GM21717 (cell line): ENCODE data around the gene BAK1.

Source experiments
- ATAC-seq: cut with Tn5 transposase; IDR thresholded peaks from one replicate; pipeline ENCODE4 v1.9.1; 2021; ENCODE audit warnings: mild to moderate bottlenecking, moderate library complexity; ENCODE audit not compliant: unreplicated experiment

BAK1 gene

DNA sequence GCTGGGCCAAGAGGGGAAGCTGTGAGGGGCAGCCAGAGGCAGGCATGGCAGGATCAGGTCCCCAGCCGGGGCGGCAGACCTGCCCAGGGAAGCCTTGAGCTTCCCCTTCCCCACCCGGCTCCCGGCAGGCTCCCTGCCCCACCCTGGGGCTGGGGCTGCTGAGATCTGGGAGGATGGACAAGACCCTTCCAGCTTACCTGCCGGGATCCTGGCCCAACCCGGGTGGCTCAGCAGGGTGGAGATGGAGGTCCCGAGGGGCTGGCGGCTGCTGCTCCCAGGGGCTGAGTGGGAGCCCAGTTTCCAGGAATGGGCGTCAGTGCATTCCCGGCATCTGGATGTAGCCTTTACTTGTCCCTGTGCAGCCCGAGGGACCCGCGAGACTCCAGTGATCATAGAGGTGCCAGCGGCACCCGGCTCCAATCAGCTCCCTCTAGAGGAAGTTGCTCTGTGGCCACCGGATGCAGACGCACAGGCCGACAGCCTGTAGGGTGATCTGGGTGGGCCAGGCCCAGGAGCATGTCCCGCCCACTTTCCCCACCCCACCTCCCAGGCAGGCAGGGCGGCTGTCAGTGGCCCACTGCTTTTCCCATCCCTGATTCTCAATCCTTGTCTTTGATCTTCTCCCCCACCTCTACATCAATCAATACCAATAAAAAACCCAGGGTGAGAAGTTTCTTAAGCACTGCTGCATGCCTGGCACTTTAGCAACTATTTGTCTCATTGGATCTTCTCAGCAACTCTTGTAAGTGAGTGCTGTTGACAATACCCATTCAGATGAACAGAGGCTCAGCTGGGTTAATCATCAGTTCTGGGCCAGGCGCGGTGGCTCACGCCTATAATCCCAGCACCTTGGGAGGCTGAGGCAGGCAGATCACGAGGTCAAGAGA, at the start of gene BAK1:
Gene BAK1, minus strand, starts transcription at position 449 of the 887 bp plus-strand sequence. CDS start 2,672 bp downstream, outside the sequence.
- peak; percentile 65 for ATAC-seq

DNA sequence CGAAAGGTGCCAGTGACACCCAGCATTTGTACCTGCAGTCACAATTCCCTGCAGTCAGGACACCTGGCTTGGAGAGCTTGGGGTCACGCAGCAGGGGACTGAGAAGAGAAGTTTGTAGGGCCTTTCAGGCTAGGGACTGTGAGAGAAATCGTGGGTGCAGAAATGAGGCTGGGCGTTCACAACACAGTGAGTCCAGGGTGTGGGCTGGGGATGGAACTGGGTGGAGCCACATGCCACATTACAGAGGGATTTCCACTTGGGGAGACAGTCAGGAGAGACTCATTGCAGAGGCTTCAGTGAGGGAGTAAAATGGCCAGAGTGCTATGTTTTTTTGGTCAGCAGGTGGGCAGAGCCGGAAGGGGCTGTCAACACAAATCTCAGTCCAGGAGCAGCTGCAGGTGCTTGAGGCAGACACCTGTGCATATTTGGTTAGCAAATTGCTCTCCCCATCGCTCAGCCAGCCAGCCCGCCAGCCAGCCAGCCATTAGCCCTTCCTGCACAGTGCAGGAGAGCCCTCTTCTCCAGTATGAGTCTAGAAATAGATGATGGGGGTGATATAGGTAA, 48.4 kb upstream of the BAK1 start:
- ATAC-seq = no peak

DNA sequence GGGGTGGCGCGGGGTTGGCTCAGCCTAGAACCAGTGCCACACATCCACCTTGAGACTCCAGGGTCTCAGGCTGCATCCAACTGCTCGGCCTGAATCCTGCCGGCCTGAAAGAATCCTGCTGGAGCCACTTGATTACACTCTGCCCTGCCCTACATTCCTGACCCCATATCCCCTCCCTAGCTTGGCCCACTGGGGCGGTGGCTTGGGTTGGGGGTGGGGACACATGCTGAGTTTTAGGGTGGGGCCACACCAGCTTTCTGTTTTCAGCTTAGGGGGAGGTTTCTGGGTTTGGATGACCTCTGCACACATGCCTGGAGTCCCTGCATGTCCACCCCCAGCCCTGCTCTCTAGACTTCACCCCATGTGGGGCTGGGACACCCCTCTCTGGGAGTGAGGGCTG, 47.8 kb upstream of the BAK1 start:
- no peak for ATAC-seq

DNA sequence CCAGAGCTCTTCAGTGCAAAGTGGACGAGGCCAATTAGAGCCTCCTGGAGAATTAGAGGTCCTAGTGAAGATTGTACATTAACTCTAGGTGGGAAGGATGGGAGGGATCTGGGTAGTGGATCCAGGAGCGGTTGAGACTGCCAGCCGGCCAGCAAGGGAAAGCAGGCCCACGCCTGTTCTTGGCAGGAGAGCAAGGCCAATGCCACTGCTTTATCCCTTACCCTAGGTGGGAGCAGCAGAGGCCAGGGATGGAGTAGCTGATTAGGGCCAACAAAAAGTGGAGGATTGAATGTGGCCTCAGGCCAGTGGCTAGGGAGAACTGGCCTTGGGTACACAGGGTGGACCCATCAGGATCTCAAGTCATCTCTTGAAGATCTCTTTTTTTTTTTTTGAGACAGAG, 44.8 kb upstream of the BAK1 start:
- ATAC-seq = no peak

DNA sequence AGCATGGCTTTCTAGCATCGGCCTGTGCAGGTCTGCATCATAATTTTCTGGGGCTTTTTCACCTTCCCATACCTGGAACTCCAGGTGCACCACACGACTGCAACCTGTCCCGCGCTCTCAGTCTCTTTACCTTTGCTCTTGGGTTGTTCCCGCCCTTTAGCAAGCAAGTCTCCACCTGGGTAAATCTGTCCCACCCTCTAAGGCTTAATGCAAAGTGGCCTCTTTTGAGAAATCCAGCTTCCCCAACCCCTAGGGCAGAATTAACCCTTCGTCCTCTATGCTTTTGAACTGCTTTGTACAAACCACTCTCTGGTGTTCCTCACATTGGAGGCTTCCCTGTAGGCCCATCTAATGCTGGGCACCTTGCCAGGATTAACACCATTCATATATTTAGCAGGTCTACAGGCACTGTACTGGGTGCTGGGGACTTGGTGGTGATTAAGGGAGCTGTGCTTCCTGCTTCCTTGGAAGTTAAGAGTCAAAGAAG, 43.9 kb upstream of the BAK1 start:
- no peak for ATAC-seq

DNA sequence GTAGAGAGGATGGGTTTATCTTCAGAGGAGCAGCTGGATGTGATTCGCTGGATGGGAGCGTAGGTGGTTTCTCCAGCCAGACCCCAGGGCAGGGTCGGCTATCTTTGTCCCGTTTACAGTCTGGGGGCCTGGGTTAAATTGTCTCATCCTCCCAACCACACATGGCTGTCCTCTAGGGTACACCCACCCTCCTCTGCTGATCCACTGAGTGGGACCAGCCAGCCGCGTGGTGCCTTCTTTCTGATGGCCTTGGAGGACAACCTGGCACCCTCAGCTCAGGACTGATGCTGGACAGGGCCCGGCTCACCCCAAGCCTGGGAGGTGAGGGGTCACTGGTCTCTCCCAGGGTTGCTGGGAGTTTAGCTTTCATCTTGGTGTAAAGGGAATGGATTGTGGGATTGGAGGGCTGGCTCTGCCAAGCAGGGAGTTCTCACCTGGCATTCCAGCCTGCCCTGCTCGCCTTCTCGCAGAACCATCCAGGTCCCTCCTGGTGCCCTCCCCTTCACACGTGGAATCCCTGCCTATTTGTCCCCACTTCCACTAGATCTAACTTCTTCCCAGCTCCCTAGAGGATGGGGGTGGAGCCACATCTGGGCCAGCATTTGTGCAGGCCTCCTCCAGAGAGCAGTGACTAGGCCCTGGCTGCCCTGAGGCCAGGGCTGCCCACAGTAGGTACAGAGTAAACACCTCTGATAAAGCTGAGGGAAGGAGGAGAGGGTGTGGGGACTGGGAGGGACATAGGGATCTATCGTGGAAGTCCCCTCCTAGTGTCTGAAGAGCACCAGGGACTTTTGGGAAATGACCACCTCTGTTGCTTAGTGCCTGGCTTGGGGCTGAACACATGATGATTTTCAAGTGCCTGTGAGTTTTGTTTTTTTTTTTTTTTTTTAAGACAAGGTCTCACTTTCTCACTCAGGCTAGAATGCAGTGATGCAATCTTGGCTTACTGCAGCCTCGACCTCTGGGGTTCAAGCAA, 42.7 kb upstream of the BAK1 start:
- no peak for ATAC-seq

DNA sequence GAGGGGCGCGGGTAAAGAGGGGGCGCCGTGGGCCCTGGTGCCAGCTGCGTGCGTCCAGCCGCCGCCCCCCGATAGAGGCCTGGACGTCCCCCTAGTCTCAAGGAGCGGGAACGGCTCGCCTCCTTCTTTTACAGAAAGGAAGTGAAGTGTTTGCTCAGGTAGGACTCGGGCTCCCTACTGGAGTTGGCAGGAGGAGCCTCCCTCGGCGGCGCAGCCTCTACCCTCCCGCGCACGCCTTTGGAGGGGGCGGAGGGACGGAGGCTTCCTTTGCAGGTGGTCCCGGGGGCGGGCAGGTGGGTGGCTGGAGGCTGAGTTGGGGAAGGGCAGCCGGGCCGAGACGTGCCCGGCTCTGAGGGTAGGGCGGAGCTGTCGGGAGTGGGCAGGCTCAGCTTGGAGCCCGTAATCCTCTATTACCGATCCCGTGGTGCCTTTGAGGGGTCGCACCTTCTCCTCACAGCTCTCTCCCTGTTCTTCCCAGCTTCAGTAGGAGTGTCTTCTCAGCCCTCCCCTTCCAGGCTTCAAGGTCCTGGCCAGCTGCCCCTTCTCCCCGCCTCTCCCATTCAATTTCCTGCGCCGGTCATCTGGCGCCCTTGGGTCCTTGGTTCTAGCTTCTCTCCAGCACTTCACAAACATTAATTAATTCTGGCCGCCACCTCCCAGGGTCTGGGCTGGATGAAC, 41.8 kb upstream of the BAK1 start:
- peak; percentile 16 for ATAC-seq

DNA sequence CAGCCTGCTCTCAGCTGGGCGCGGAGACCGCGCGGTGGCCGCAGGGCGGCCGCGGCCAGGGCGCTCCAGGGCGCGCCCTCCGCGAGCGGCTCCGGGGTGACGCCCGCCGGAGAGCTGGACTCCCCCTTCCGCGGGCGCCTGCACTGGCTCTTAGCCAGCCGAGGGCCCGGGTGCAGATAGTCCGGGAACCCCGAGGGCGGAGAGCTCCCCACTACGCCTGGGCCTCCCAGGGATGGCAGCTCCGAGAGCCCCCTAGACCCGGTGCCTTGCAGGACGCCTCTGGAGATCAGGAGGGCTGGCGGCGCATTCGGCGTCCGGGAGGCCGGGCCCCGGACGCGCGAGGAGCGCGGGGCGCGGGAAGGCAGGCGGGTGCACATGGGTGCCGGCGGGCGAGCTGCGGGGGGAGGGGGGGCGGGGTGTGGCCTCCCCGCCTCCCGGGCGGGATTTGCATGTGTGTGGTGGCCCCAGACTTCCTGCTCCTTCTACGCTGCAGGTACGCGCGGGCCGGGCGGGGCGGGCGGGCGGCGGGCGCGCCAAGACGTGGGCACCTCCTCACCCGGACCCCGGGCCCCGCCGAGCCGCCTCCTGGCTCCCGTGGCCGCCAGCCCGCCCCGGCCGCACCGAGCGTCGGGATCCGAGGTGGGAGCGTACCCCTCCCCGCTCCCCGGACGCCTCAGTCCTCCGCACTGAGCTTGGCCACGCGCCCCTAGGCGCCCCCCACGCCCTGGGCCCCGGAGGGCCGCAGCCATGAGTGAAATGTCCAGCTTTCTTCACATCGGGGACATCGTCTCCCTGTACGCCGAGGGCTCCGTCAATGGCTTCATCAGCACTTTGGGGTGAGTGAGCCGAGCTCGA, 41.0 kb upstream of the BAK1 start, which contains the start of gene ITPR3:
Gene ITPR3, plus strand, starts transcription at position 467 of the 855 bp plus-strand sequence. Its CDS starts 281 bp downstream, at position 748.
- peak; percentile 60 for ATAC-seq

DNA sequence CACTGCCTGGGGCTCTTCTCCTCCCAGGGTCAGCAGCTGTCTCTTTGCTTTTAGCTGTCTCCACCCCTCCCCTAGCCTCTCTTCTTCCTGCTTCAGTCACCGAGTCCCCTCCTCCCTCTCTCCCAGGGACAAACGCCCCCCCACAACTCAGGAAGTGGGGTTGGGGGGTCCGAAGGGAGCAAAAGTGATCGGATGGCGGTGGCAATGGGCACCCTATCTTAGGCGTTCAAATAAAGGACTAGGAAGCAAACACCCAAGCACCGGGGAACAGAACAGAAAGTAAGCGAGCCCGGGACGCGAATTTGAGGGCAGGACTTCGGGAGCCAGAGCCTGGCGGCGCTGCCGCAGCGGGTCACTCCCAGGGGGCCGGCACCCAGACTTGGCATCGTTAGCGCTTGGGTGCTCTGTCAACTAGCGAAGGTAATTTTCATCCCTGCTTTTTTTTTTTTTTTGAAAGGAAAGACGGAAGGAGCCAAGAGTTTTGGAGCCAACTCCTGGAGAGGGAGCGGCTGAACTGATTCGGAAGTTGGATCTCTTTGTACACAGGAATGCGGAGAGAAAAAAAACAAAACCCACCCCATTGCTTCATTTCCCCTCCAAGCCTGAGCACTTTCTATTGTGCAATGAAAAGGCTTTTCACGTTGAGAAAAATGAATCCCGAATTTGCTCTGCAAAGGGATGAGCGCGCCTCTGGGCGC, 40.2 kb upstream of the BAK1 start:
- ATAC-seq = no peak

DNA sequence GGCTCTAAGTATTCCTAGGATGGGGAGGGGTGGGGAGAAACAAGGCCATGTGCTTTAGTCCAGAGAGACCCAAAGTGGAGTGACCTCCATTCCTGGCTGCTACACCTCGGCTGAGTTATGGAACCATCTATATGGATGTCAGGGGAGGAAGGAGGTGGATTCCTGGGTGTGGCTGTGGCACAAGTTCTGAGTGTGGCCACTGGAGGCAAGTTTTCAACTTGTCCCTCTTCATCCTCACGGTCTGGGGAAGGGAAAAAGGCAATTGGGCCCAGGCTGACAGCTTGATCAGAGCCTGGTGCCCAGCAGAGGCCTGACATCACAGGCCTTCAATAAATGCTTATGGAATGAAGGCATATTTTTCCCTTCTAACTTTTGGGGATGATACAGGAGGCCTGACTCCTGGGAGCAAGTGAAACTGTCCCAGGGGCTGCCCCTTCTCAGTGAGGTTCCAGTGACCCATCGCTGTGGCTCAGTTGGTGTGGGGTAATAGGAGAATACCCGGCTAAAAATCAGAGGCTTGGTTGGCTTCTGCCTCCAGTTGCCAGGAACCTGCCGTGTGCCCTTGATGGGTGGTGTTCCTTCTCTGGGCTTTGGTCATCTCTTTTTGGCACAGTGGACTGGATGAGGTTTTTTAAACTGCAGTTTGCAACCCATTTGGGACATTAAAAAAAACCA, 39.2 kb upstream of the BAK1 start:
- ATAC-seq = no peak

DNA sequence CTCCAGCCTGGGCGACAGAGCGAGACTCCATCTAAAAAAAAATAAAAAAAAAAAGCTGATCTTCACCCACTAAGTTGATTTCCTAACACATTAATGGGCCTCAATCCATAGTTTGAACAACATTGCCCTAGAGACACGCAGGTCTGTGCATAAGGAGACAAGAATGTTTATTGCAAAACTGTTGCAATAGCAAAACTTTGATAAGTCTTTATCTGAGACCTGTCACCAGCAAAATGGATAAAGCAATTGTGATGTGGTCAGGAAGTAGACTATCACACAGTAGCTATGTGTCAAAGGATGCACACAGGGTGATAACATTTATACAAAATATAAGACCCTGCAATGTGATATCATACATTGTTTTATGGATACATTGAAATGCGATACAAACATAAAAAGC, 36.8 kb upstream of the BAK1 start:
- no peak for ATAC-seq

DNA sequence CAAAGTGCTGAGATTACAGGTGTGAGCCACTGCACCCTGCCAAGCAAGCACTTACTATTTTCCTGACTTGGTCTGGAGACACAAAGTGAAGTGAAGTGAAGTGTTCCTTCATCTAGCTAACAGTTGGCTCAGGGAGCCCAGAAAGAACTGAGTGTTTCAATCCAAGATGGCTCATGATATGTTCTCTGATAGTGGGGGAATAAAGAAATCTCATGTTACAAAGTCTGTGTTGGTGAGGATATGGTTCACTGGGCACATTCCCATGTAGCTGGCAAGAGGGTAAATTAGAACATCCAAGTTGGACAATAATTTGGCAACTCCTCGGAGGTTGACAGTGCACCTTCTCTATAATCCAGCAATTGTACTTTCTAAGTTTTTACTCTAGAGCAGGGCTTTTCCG, 36.0 kb upstream of the BAK1 start:
- ATAC-seq = no peak

DNA sequence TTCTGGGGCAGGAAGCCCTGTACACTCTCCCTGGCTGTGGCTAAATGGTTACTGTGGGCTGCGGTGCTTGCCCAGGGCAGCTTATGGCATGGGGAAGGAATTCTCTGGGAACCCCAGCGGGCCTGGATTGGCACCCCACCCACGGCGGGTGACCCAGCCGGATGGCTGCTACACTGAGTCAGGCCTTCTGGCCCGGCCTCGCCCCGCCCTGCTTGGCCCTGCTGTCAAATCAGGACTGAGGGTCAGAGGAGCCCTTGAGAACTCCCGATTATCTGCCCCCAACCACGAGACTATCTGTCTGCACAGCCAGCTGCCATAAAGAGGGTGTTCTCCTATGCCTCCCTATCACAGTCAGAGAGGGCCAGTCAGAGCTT, 33.7 kb upstream of the BAK1 start:
- no peak for ATAC-seq

DNA sequence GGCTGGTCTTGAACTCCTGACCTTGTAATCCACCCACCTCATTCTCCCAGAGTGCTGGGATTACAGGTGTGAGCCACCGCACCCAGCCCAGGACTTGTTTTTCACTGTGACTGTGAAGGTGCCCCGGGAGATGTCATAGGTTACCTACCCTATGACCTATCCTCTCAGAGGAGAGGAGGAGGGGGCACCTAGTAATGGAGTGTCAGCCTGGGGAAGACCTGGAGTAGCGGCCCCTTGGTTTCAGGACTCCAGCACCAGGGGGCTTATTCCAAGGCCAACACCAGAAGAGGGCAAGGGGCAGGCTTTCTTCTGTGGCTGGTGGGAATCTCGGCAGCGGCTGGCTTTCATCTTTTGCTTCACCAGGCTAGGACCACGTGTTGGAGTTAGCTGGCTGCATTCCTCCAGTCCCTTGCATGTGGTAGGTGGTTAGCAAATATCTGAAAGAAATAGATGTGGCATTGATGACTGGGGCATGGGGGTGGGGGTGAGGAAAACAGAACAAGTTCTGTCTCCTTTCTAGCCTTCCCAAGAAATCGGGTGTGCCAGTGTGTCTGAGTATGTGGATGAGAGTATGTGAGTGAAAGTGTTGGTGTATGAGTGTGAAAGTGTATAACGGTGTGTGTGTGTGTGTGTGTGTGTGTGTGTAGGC, 33.2 kb upstream of the BAK1 start:
- no peak for ATAC-seq

DNA sequence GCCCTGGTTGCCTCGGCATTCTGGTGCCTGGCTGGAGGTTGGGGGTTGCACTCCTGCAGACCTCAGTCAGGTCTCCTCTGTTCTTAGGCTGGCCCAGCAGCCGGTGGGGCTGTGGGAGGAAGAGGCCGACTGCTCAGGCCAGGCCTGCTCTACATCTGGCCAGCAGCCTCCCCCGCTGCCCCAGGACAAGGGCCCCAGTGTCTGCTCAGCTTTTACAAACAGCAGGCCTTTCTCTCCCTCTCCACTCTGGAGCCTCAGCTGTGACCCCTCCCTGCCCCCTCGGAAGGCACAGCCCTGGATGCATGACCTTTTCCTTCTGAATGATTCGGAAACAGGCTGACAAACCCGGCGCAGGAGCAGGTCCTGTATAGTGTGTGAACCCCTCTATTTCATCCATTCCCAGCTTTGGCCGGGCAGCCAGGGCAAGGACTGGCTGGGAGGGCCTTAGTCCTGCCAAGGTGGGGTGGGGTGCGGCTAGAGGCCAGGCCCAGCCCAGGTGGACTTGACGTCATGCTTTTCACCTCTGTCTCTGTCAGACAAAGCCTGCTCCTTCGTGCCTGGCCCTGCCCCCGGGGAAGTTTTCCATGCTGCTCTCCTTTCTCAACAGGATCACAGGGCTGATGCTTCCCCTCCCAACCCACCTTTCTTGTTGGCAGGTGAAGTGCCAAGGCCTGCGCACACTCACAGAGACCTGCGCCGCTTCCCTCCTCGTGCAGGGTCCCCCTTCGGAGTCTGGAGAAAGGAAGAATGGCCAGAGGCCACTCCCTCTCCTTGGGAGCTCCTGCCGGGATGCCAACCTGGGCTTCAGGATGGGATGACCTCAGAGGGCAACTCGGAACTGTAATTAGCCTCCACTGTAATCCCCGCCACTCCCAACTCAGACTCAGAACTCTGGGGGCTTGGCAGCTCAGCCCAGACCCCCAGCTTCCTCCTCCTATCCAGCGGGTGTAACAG, 31.0 kb upstream of the BAK1 start:
- ATAC-seq = no peak

DNA sequence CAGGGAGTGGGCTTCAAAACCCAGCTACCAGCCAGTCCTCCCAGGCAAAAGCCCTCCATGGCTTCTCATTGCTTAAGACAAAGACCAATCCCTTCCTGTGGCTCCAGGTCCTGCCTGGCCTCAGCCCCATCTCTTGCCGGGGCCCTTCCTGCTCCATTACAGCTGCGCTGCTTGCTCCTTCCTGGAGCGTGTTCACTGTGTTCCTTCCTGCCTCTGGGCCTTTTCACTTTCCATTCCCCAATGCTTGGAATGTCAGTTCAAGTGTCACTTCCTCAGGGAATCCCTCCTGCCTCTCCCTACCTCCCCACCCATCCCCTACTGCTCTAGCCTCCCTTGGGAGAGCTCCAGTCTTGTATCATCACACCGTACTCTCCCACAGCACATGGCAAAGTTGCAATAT, 30.0 kb upstream of the BAK1 start:
- ATAC-seq = no peak

DNA sequence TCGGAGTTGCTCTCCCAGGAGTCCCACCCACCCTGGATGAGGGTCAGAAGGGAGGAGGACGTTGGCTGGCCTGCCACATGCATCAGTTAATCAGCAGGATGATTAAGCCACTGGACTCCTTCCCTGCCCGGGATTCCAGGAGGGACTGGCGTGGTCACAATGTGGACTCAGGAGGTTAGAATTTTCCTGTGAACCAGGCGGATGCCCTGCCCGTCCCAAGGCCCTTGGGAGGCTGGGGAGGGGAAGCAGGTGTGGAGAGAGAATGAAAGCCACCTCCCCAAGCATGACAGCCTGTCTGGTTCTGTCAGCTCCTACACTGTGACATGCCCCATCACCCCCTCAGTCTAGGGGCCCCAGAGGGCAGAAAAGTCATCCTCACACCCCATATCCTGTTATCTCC, 29.5 kb upstream of the BAK1 start:
- ATAC-seq = no peak
